Neutrophil (primary cell): ENCODE data around the gene CHD9.
A peak's percentile ranks its signal among the peaks of the same experiment; 100 is the strongest.

ENCODE experiments used
- H3K27ac ChIP-seq: fragments of 200-600 bp; sonication (generic); 2 replicates; pipeline ENCODE4 v1.5.1; 2016; ENCODE audit warnings: mild to moderate bottlenecking, moderate library complexity
- H3K27me3 ChIP-seq: fragments of 200-600 bp; sonication (generic); 2 replicates; pipeline ENCODE4 v1.6.0; 2016; ENCODE audit warnings: mild to moderate bottlenecking
- H3K36me3 ChIP-seq: fragments of 200-600 bp; sonication (generic); 2 replicates; pipeline ENCODE4 v1.5.1; 2017
- H3K4me1 ChIP-seq, 2 experiments: fragments of 200-600 bp in 1 of 2; sonication (generic) in 1 of 2; 1 replicate in 1 of 2; 2 replicates in 1 of 2; pipeline versions ENCODE4 v1.5.1 to v1.6.1; 2013 to 2016; ENCODE audit warnings: low read depth in 1 of 2, low read length in 1 of 2, mild to moderate bottlenecking in 1 of 2, moderate library complexity in 1 of 2; ENCODE audit not compliant: control insufficient read depth in 1 of 2, insufficient read depth in 1 of 2
- H3K4me3 ChIP-seq, 2 experiments: fragments of 200-600 bp in 1 of 2; sonication (generic) in 1 of 2; 1 replicate in 1 of 2; 2 replicates in 1 of 2; pipeline ENCODE4 v1.5.1; 2013 to 2016; ENCODE audit warnings: low read depth in 1 of 2, low read length in 1 of 2, mild to moderate bottlenecking in 1 of 2, moderate library complexity in 1 of 2
- H3K9me3 ChIP-seq: fragments of 200-600 bp; sonication (generic); 2 replicates; pipeline ENCODE4 v1.5.1; 2016
- CTCF ChIP-seq: fragments of 200-600 bp; sonication (generic); IDR thresholded peaks from 2 replicates; pipeline ENCODE4 v1.5.1; 2016; ENCODE audit warnings: antibody characterized with exemption

Gene CHD9

GRCh38 chr16:53355064-53355463, 300.3 kb downstream of the CHD9 start:
- peaks cover 4% of the 10 kb centered on the region for H3K27me3 ChIP-seq
- H3K27ac ChIP-seq = peak overlapping the region; percentile 58
- peaks cover 32% of the 10 kb centered on the region for H3K36me3 ChIP-seq
- H3K4me1 ChIP-seq = peaks cover 0 to 11% of the 10 kb centered on the region in 2 experiments
- H3K4me3 ChIP-seq = no peak overlapping the region
- no peaks in the 10 kb centered on the region for H3K9me3 ChIP-seq
- TF ChIP-seq CTCF = no peak

GRCh38 chr16:53356478-53357207, 301.9 kb downstream of the CHD9 start:
- Histone ChIP-seq H3K9me3 (no peaks in the 10 kb centered on the region), H3K4me1 (peaks cover 0 to 11% of the 10 kb centered on the region in 2 experiments), H3K27ac (no peak overlapping the region), H3K36me3 (peaks cover 48% of the 10 kb centered on the region), H3K27me3 (peaks cover 4% of the 10 kb centered on the region), H3K4me3 (no peak overlapping the region)
- no peak for TF ChIP-seq CTCF

- peaks cover 53% of the 10 kb centered on the region for H3K36me3 ChIP-seq
- no peak for TF ChIP-seq CTCF
- peaks cover 0 to 11% of the 10 kb centered on the region in 2 experiments for H3K4me1 ChIP-seq
- H3K9me3 ChIP-seq = no peaks in the 10 kb centered on the region
- peaks cover 4% of the 10 kb centered on the region for H3K27me3 ChIP-seq
- H3K4me3 ChIP-seq = no peak overlapping the region
- no peak overlapping the region for H3K27ac ChIP-seq
These were observed 302.4 kb downstream of the CHD9 start for GRCh38 chr16:53357208-53357586.

GRCh38 chr16:53357955-53358354, 303.2 kb downstream of the CHD9 start:
- H3K4me3 ChIP-seq = no peak overlapping the region
- peaks cover 0 to 11% of the 10 kb centered on the region in 2 experiments for H3K4me1 ChIP-seq
- no peaks in the 10 kb centered on the region for H3K9me3 ChIP-seq
- no peak overlapping the region for H3K27ac ChIP-seq
- no peak for TF ChIP-seq CTCF
- peaks cover 4% of the 10 kb centered on the region for H3K27me3 ChIP-seq
- peaks cover 59% of the 10 kb centered on the region for H3K36me3 ChIP-seq

GRCh38 chr16:53358884-53359283, 304.1 kb downstream of the CHD9 start:
- Histone ChIP-seq H3K9me3 (no peaks in the 10 kb centered on the region), H3K4me1 (peaks cover 0 to 11% of the 10 kb centered on the region in 2 experiments), H3K27ac (peak overlapping the region; percentile 32), H3K4me3 (no peak overlapping the region), H3K27me3 (peaks cover 4% of the 10 kb centered on the region), H3K36me3 (peaks cover 68% of the 10 kb centered on the region)
- no peak for TF ChIP-seq CTCF
